GM21619 (cell line): Measurements from ENCODE around the gene NGDN.

Experiments
- ATAC-seq: cut with Tn5 transposase; IDR thresholded peaks from one replicate; pipeline ENCODE4 v1.9.1; 2021; ENCODE audit not compliant: unreplicated experiment

NGDN gene

DNA sequence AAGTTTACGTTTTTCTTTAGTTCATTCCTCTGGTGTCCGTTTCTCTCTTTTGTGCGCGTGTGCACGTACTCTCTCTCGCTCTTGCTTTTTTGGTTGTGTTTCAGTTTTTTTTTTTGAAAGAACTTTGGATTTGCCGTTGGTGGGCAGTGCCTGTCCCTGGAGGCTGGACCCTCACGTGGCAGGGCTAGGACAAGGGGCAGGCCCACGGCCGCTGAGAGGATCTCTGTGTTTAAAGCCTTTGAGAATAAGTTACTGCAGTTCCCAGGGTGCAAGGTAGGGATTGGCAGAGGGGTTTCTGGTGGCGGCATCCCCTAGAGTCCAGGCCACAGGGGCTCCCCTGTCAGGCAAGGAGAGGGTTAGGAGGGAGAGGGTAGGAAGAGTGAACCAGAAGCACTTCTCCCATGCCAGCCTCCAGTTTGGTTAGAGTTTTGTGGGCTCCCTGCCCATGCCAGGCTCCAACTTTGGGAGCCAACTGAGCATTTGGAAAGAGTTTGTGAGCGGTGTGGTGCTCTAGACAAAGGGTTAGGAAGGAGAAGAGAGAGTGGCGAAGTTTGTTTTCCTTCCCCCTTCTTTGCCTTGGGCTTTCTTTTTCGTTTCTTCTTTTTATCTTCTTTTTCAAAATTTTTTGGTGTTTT is 51.5 kb downstream of the NGDN start:
- no peak for ATAC-seq

DNA sequence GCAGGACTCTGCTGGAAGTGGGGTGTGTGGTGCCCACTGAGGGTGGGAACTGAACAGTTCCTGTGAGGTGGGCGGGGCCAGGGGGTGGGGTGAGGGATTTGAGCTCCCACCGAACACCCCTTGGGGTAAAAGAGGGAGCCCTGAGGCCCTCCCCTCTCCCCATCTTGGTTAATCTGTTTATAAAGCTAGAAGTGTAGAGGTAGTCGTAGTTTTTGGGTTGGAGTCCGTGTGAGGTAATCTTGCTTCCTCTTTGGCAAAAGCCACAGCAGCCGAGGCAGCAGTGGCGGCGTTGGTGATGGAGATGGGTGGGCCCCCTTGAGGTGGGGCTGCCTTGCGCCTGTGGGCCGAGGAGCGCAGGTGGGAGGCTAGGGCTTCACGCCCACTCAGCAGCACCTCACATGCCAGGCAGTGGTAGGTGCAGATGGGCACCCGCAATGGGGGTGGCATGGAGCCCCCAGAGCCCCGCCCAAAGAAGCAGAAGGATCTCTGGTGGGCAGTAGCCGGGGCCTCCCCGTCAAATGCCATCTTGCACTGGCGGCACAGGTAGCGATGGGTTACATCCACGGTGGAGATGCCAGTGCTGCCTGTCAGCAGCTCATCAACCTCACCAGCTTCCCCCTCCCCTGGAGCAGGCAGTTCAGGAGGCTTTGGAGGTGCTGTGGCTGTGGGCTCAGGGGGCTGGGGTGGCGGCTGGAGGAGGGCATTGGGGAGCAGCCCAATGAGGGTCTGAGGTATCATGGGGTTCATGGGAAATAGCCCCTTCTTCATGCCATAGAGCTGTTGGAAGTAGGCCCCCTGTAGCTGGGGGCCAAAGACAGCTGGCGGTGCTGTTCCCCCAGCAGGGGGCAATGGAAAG is 52.5 kb downstream of the NGDN start:
- no peak for ATAC-seq

DNA sequence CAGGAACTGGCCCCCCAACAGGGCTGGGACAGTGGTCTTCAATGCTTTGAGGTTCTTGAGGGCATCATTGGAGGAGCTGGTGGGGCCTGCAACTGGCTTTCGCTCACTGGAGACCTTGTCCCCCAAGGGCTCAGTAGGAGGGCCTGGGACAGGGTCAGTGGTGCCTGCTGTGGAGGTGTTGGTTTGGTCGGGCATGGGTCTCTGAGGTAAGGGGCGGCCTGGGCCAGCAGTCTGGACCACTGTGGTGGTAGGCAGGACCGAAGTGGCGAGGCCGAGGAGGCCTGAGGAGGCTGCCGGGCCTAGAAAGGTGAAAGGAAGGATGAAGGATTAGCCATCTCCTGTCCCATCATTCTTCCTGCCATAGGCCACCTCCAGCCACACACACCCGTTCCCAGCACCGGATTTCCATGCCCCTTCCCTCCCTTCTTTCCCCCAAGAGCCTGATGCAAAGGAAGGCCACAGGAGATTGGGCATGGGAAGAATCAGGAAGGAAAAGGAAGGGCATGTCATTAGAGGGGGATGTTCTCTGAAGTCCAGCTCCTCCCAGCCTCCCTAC is 53.2 kb downstream of the NGDN start:
- no peak for ATAC-seq

DNA sequence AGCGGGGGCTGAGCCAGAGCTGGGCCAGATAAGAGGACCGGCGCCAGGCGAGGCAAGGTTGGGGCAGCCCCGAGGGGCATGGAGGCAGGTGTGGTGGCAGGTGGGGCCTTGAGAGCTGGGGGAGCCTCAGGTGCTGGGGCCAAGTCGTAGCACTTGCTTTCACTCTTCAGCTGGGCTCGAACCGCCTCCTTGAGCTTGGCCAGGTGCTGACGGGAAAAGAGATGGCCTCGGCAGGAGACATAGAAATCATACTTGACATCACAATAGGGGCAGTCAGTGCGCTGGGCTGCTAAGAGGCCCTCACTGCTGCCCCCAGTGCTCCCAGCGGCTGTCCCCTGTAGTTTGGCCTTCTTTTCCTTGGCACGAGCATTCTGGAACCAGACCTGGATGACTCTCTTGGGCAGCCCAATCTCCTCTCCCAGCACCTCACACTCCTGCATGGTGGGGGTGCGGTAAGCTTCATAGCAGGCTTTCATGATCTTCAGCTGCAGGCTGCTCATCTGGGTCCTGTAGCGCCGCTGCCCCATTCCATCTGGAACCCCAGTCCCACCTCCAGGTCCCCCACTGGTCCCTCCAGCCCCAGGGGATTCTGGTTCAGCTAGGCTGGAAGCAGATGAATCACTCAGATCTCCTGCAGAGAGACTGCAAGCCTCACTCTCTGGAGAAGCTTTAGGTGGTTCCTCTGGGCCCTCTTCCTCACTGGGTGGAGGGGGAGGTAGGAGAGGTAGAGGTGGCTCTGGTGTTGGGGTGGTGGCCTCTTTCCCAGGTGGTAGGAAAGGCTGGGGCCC is 53.9 kb downstream of the NGDN start:
- ATAC-seq: no peak

DNA sequence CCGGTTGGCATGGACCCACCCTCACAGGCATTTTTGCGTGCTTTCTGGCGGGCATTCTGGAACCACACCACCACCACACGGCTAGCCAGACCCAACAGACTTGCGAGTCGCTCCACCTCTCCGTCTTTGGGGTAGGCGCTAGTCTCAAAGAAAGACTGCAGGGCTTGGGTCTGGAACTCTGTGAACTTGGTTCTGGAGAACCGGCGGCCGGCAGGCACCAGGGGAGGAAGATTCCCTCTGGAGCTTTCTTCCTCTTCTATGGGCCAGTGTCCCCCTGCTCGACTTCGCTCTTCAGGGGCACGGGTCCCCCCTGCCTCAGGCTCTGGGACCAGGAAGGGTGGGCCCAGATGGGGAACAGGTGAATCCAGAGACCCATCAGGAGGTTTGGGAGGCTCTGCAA is 55.5 kb downstream of the NGDN start:
- ATAC-seq: no peak

DNA sequence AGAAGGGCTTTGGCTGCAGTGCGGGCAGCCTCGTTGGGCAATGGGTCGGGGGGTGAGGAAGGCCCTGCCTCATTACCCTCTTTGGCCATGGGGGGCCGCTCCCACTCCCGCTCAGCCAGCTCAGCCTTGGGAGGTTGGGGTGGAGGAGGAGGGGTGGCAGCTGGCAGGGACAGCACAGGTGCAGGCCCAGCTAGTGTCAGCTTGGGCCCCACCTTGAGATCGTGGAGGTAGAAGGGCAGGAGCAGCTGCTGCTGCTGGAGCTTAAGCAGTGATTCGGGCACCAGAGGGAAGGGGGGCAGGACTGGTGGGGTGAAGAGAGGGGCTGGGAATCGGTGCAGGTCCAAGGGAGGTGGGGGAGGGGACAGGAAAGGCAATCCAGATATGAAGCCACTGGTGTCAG is 56.1 kb downstream of the NGDN start:
- ATAC-seq: no peak
